HG02970 (cell line): Measurements from ENCODE around the gene SNRNP27.

Experiments used
- ATAC-seq: cut with Tn5 transposase; IDR thresholded peaks from one replicate; pipeline ENCODE4 v1.9.1; 2021; ENCODE audit warnings: mild to moderate bottlenecking, moderate library complexity, moderate number of reproducible peaks; ENCODE audit not compliant: unreplicated experiment, low FRiP score

SNRNP27 gene

DNA sequence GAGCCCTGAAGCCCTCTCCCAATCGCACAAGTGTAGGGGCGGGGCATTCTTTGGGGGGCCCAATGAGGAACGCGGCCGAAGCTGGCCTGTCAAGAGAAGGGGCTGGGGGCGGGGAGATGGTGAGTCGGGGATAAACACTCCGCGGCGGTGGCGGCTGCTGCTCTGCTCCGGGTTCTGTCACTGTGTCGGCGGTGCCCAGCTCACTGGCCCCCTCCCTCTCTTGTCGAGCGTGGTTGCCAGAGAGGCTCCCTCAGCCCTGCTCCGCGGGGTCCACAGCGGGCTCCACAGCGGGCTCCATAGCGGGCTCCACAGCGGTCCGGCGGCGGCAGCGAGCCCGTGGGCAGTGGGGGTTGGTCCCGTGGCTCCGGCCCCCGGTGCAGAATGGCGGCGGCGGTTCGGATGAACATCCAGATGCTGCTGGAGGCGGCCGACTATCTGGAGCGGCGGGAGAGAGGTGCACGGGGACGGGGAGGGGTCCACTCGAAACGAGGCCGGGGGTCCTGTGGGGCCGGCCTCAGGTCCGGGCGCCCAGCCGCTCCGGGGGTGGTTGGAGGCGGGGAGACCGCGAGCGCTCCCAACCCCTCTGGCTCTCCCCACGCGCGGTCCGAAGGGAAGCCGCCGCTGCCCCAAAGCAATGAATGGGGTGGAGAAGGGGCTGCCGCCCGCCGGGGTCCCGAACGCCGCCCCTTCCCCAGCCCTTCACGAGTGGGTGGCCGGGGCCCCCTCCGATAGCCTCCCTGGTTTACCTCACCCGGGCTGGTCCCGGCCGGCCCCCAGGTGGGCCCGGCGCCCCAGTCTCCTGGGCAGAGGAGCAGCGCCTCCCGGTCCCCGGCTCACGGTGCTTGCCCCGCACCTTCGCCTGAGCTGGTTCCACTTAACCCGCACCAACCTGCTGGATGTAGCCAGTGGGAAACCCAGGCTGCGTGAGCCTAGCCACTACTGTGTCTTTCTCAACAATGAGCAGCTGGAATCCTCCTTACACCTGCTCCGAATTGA lies 21.5 kb downstream of the SNRNP27 start, which contains the start of gene MXD1:
Gene MXD1 (plus strand): TSS at position 160 of the 996 bp plus-strand sequence. CDS start 222 bp downstream, at position 382.
- peak; percentile 6 for ATAC-seq

DNA sequence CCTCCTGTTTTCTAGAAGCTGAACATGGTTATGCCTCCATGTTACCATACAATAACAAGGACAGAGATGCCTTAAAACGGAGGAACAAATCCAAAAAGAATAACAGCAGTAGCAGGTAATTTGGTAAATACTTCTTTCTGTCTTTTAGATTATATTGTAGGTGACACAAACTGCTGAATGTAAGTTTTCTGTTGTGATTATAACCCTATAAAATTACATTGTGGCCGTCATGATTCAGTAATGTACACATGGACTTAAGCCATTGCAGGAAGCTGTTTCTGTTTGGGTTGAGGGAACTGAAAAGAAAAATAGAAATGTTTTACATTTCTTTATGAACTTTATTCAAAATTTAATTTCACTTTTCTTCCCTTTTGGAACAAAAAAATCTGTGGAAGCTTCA lies 22.4 kb downstream of the SNRNP27 start:
- no peak for ATAC-seq

DNA sequence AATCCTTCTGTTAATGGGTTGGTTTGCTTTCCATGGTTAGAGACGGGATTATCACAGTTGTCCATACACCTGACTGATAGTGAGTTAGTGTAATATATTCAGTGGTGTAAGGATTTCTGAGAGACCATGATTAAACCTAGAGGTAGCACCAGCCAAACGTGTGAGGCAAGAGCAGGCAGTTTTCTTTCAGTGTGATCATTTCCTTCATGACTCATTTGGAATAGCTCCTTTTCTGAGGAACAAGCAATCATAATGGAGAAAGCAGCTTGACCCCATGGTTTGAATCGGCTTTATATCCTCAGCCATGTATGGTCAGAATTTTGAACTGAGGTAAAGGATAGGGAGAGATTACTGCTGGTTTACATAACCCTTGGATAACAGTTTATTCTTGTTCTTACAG lies 24.1 kb downstream of the SNRNP27 start:
- ATAC-seq = no peak

DNA sequence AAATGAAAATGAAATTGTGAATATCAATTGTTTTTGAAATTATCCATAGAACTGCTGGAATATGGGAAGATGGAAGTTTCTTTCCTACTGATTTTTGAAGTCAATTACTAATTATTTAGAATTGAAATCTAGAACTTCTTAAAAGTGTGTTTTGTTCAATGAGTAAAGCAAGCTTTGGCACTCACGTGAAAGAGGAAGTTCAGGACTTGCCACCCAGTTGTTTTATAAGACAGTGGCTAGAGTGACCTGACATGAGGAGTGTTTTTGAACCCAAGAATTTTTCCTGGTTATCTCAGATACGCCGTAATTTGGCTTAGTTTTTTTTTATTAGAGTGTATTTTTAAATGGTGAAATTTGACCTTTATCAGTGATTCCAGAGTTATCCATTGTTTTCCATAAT lies 24.6 kb downstream of the SNRNP27 start:
- ATAC-seq = no peak

DNA sequence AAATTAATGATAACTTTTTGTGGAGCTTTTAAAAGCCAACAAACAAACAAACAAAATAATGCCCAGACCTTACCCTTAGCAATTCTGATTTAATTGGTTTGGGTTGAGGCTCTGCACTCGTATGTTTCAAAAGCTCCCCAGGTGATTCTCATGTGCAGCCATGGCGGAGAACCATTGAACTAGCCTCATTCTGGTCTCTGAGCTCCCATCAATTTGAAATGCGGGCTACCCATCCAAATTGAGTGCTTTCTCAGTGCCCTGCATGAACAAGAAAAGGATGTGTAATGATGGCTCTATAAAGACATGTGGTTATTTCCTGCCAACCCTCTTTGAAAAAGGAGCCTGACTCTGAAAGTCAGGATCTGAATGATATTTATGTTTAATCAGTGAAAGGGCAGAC lies 29.4 kb downstream of the SNRNP27 start:
- no peak for ATAC-seq

DNA sequence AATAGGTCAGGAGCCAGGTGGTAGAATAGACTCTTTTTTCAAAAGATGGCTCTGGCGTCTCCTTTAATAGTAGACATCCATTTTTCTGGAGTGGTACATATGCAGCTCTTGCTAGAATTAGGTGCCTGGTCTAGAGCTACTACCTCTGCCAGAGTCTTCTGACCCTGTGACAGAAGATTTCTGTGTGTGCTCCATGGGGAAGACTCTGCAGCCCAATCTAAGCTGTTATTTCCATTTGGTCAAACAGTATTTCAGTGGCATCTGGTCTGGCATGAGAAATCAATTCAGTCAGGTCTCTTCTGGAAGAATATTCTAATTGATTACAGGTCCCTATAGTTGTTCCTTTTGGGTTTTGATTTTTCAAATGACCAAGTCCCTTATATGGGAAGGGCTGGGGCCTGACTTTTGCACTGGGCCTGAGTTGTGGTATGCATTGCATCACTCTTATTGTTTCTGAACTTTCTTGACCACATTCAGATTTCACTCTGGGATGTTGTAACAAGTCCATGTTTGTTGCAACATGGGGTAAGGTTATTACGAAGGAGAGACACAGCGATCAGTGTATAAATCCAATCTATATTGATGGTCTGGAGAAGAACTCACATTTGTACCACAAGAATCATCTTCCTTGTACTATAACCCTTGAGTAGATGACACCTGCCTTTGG lies 33.2 kb downstream of the SNRNP27 start:
- ATAC-seq = no peak

DNA sequence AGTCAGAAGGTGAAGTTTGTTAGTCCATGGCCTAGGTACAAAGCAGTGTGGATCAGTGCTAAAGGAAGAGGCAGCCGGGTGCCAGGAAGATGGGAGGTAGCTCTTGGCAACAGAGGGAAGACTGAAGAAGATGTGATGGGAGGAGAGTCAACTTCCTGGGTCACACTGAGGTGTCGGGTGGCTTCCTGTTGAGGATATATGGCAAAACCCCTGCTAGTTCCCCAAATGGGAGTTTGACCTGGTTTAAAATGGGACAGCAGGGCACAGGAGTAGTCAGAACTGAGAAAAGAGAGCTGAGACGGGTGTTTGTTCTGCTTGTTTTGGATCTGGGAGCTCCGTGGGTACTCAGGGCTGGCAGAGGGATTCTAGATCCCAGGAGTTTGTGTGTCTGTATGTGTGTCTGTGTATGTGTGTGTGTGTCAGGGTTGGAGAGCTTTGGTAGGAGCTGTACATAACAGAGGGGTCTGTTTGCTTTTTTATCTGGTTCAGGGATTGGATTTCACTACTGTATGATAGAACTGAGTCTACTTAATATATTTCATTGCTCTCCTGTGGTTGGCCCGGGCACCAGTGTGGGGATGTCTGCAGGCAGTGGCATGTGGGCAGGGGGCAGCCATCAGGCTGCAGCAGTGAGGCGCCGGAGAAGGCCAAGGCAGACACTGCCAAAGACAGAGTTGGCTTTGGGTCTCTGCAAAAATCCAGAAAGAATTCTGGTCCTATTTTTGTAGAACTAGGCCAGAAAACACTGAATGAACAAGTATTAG lies 38.3 kb downstream of the SNRNP27 start:
- ATAC-seq = no peak

DNA sequence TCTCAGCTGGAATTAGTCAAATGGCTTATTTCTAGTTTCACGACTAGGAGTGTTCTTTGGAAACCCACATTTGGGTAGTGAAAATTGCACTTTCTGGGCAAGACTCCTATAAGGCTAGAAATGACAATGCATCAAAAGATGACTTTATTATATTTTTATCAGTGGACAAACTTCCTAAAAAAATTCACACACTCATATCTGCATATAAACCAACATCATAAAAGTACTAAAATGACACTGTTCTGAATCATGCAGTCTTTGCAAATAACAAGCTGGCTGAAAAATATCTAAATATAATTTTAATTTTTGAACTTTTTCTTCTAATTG lies 38.8 kb downstream of the SNRNP27 start:
- no peak for ATAC-seq

DNA sequence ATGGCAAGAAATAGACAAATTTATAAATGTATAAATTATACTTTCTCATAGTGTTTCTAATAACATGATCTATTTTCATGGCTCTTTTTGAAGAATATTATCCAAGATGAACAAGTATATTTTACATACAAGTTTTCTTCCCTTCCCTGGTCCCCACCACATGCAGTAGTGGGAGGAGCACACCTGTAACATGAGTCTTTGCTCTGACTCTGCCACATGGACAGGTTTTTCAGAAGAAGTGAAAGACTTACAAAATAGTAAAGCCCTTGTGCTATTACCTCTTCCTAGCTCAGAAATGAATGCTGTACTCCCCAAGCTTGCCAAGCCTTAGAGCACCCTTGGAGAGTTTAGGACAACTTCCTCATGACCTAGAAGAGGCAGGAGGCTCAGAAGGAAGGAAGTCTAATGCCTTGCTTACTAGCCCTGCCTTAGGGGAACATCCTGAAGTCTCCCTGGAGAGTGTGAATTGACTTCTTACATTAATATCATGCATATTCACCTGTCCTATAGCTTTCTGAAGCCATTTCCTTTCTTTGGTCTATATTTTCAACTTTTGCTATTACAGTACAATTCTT lies 39.6 kb downstream of the SNRNP27 start:
- ATAC-seq = no peak

DNA sequence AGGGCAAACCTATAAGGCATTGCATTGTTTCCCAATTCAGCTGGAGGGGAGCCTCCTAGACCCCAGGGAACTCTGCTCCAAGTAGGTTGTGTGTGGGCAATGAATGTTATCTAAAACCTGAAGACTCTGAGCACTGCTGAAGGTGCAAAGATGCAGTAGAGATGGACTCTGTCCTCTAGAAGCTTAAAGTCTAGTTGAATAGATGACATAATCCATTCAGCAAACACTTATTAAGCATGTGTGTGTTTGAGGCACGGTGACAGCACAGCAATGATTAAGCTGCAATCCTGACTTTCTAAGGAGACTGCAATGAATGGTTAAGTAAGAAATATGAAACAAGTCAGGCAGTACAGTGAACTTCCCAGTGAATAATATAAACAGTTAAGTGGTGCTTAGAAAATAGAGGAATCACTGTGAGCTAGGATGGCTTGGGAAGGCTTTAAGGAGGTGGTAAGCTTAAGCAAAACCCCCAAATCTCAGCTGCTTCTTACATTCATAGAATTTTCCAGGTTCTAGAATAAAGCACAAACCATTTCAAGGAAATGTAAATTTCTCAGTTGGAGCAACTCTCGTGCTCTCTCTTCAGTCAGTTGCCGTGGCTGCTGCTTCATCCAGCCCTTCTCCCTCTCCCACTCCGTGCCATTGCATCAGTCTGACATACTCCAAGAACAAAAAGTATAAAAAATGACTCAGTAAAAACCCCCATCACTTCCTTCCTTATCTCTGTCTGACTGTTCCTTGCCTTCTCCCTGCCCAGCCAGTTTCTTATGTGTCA lies 40.3 kb downstream of the SNRNP27 start:
- no peak for ATAC-seq

DNA sequence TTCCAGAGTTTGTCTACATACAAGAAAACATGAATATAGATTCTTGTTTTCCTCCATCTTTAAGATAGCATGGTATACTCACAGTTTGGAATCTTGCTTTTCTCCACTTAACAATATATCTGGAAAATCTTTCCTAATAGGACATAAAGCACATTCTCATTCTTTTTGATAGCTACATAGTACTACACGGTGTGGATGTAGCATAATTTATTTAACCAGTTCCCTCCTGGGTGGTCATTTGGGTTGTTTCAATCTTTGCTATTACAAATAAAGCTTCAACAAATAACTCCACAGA lies 40.8 kb downstream of the SNRNP27 start:
- no peak for ATAC-seq

DNA sequence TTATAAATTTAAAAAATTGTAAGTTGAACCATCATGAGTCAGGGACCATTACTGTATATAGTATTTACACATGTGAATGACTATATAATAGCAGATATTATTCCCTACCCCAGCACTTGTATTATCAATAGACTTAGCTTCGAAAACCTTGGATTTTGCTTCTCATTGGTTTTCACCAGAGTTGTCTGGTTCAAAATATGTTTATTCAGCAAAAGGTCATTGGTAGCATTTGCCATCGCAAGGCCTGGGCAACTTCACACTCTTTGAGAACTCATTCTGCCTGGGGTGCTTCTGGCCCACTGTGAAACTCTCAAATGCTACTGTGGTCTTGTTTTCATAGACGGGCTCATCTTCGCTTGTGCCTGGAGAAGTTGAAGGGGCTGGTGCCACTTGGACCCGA lies 41.3 kb downstream of the SNRNP27 start:
- no peak for ATAC-seq

DNA sequence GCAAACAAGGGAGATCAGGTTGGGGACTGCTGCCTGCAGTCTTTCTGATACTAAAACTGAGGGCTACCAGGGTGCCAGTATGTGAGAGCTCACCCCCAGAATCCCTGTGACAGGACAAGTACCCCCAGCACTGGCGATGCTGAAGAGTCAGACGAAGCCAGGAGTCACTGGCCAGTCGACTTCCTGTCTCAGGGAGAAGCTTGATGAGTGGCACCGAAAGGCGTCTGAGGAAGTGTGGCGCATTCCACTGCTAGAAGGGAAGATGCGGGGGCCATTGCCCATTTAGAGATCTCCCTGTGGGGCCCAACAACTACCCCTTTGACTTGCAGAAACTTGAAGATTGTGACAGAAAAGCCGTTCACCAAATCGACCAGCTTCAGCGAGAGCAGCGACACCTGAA lies 43.1 kb downstream of the SNRNP27 start:
- no peak for ATAC-seq

DNA sequence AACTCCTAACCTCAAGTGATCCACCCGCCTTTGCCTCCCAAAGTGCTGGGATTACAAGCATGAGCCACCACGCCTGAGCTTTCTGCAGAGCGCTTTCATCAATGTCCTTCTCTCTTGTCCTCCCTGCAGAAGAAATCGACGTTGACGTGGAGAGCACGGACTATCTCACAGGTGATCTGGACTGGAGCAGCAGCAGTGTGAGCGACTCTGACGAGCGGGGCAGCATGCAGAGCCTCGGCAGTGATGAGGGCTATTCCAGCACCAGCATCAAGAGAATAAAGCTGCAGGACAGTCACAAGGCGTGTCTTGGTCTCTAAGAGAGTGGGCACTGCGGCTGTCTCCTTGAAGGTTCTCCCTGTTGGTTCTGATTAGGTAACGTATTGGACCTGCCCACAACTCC lies 44.2 kb downstream of the SNRNP27 start:
- no peak for ATAC-seq

DNA sequence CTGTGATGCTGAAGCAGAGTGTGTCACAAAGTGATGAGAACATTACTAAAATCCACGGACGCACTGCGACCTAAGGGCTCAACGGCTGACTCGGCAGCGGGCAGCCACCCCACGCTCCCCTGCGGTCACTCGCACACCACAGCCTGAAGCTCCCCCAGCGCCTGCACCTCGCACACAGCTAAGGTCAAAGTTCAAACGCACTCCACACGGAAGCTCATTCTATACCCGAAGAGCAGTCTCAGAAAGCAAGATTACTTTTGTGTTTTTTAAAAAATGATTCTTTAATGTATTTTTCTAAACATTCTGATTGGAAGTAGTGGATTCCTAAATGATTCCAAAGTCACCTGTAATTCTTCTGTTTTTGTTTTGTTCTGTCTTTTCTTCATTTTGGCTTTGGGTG lies 46.0 kb downstream of the SNRNP27 start:
- no peak for ATAC-seq

DNA sequence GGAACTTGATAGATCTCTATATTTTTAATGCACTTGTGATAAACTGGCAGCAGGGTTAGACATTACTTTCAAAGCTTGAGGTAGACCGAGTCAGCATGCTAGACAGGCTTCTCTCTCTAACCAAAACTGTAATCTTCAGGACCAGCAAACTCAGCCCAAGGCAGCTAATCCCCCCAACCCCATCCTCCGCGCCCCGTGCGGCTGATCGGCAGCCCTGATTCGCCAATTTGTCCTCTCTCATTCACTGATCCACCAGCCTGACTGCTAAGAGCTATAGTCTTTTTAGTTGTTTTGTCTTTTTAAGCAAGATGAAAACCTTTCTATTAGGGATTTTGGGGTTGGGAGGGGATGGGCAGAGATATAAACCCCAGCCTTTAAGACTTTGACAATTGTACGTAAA lies 46.9 kb downstream of the SNRNP27 start:
- no peak for ATAC-seq

DNA sequence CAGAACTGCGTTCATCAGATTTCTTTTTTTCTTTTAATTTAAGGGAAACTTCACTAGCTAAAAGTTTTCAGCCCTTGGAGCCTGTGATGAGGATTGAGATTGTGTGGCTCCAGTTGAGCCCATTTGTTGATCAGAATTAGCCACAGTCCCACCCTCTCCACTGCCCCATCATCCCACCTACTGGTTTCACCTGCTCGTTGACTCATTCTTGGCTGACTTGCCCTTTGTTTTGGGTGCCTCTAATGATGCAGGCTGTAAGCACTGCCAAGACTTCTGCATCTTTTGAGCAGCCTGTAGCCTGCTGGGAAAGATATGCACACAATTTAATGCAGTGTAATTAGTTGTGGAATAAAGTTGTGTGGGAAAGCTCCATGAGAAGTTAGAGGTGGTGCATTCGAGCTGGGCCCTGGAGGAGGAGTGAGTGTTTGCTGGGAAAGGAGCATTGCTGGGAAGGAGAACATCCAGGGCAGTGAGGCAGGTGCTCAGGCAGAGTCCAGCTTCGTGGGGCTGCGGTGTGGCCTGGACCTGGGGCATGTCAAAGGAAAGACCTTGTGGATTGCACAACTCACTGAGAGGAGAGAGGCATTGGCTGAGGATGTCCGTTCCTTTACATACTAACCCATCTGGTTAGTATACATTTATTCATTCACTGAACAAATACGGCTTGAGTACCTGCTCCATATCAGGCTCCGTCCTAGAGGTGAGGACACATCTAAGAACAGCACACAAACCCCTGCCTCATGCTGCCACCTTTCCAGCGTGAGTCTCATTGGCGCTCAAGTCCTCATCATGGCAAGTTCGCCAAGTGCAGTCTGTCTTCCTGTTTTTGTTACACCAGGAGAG lies 49.5 kb downstream of the SNRNP27 start:
- ATAC-seq = no peak

DNA sequence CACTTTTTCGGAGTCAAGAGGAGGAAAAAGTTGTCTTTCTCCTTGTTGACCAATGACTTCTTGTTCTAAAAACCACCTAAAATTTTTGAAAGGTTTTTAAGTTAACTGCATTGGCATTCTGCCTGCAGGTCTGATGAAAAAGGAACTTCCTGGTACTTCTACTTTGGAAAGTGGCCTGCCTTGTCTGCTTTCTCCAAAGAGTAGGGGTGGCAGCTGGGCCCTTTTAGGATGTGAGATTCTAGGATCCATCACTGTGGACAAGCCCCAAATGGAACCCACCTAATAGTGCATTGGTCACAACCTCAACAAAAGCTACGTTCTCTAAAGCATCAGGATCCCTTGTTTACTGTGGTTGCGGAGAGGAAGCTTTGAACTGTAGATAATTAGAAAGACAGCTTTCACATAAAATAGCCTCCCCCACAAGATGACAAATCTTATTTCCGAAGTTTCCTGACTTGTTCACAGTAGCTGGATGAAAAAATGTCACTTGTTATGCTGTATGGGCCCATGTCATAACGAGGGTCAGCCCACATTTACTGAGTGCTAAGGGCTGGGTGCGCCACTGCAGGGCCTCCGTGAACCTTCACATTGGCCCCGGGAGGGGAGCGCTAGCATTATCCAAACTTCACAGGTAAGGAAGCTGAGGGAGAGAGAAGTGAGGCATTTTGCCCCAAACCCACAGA lies 50.2 kb downstream of the SNRNP27 start:
- ATAC-seq = no peak

DNA sequence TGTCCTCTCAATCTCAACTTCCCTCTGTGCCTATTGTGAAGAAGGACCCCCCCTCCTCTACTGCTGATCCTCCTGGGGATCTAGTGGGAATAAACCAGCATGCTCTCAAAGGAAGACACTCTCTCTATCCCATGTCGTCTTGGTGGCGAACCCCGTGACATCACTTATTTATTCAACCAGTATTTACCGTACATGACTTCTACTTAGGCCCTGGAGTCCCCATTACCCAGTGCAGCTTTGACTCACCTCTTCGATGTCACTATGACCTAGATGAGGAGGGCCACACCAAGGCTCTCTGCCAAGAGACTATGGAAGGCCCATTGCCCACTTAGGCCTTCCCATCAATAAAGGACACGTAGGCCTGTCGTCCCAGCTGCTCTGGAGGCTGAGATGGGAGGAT lies 51.0 kb downstream of the SNRNP27 start:
- ATAC-seq = no peak
